H54 (cell line): ENCODE measurements around the gene CAMK2D.
A peak's percentile ranks its signal among the peaks of the same experiment; 100 is the strongest.
"Not testable (repeated sequence)": the region's sequence is repeated elsewhere in the genome, so short reads cannot be mapped to it uniquely, and the experiment has no call there.

Source experiments
- DNase-seq: peaks from one replicate; pipeline ENCODE4 v3.0.0; 2011; ENCODE audit warnings: low spot score, mixed read lengths; ENCODE audit not compliant: insufficient read length
- FAIRE-seq: peaks from 3 replicates; lab custom pipeline; 2011; peaks lifted over from hg19 to GRCh38; lab: Jason Lieb, UNC
- POLR2A ChIP-seq: IDR thresholded peaks from 2 replicates; pipeline ENCODE4 v1.6.1; 2011; ENCODE audit warnings: low read depth, mild to moderate bottlenecking, low read length

The CAMK2D gene

DNA sequence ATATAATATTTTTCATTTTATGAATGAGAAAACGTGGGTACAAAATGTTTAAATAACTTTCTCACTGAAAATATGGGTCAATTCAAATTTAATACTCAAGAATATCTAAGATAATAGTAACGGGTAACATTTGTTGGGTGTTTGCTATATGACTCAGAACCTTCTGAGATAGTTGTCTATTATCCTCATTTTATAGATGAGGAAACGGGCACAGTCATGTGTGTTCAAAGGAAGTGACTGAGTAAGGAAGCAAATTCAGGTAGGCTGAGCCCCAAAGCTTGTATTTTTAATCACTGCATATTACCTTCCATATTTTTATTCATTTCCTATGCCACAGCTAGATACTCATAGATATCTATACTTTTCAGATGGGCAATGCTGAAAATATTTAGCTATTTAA is 12.2 kb upstream of the CAMK2D start:
- no peak for DNase-seq
- no peak for TF ChIP-seq POLR2A
- no peak for FAIRE-seq

DNA sequence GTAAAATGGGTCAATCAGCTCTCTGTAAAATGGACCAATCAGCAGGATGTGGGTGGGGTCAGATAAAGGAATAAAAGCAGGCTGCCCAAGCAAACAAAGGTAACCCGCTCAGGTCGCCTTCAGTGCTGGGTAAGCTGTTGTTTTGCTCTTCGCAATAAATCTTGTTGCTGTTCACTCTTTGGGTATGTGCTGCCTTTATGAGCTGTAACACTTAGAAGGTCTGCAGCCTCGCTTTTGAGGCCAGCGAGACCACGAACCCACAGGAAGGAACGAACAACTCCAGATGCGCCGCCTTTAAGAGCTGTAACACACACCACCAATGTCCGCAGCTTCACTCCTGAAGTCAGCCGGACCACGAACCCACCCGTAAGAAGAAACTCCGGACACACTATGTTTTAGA is 11.5 kb upstream of the CAMK2D start:
- no peak for TF ChIP-seq POLR2A
- DNase-seq (no peak), FAIRE-seq (no peak)

GRCh38 chr4:113772319-113772718 is 10.8 kb upstream of the CAMK2D start:
- no peak for DNase-seq
- no peak for TF ChIP-seq POLR2A
- FAIRE-seq = no peak

GRCh38 chr4:113769744-113770143 is 8.2 kb upstream of the CAMK2D start:
- no peak for FAIRE-seq
- no peak for DNase-seq
- no peak for TF ChIP-seq POLR2A

DNA sequence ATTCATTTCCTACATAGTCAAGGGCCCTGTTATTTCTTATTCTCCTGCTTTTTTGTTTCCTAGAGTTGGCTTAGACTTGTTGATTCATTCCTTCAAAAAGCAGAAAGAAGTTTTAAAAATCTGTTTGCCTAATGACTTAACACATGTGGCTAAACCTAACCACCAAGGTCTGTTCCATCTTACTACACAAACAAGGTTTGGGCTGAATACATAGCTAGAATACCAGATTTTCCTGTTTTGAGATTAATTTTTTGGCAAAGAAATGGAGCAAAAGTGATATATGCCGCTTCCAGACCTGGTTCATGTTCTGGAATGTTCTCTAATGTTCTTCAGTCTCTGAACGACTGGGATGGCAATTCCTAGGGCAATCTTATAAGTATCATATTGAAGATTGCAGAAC is 7.4 kb upstream of the CAMK2D start:
- DNase-seq (no peak), FAIRE-seq (no peak)
- TF ChIP-seq POLR2A = no peak

- DNase-seq = no peak
- TF ChIP-seq POLR2A = no peak
- no peak for FAIRE-seq
Observed at GRCh38 chr4:113766882-113767281, 5.3 kb upstream of the CAMK2D start.

GRCh38 chr4:113764720-113765264 is 3.3 kb upstream of the CAMK2D start:
- no peak for DNase-seq
- no peak for TF ChIP-seq POLR2A
- FAIRE-seq = no peak

GRCh38 chr4:113763923-113764322 is 2.4 kb upstream of the CAMK2D start:
- not testable (repeated sequence) for DNase-seq, FAIRE-seq

- DNase-seq (no peak), FAIRE-seq (no peak)
- TF ChIP-seq POLR2A = no peak
Observed at GRCh38 chr4:113763029-113763285, 1.4 kb upstream of the CAMK2D start.

- FAIRE-seq (peak; percentile 97), DNase-seq (peak; percentile 81)
- TF ChIP-seq POLR2A = peak; percentile 78
Observed at GRCh38 chr4:113762186-113763028, 869 bp upstream of the CAMK2D start.

DNA sequence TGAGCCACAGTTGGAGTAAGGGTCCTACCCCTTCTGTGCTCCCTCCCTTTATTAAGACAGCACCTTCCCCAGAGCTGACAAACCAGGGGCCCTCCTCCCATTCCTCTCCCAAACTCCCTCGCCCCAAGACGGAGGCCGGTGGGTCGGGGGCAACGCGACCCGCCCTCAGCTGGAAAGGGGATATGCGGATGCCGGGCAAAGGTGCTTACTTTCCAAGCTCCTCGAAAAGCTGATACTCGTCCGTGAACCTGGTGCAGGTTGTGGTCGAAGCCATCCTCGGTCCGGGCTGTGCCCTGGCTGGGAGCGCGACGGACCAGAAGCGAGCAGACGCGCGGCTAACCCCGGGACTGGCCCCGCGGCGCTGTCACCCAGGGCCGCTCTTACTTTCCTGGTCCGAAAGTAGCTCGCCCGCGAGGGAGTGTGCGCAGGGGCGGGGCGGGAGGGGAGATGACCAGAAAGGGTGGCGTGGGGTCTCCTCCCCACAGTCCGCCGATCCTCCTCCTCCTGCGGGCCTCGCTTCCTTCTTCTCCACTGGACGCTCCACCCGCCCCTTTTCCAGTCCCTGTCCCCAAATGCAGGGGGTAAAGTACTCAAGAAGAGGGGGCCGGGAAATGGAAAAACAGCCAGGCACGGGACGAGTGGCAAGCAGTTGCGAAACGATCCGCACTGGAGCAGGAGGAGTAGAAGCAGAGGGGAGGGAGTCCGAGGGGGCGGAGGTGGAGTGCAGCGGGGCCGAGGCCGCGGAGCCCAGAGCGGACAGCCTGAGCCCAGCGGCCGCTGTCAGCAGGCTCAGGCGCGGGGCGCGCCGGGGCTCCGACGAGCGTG is 531 bp downstream of the CAMK2D start:
- FAIRE-seq = no peak

GRCh38 chr4:113760094-113760794 is 1.3 kb downstream of the CAMK2D start:
- peak; percentile 2 for DNase-seq
- FAIRE-seq = no peak
- TF ChIP-seq POLR2A = no peak

More for the DNA sequence above, 531 bp downstream of the CAMK2D start:
- TF ChIP-seq POLR2A = 0 out of 2 replicates have a peak, but pooled peaks have one; percentile 18
- peak; percentile 20 for DNase-seq

GRCh38 chr4:113759696-113760093 is 1.8 kb downstream of the CAMK2D start:
- no peak for FAIRE-seq
- DNase-seq = no peak
- no peak for TF ChIP-seq POLR2A

DNA sequence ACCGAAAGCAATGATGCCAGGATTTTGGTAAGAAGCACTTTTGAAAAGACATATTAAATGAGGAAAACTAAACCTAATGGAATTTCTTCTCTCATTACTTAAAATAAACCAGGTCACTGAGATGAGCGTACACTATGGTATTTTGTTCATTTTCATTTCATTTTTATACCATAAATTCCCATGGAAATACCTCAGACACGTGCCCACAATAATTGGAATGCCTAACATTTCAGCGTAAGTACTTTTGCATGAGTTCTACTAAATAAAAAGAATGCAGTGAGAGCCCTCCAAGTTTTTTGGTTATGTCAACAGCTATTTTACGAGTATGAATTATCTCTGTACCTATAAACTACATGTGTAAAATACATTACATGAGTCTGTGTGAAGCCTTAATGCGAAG is 3.2 kb downstream of the CAMK2D start:
- TF ChIP-seq POLR2A = no peak
- DNase-seq = no peak
- no peak for FAIRE-seq
